Thyroid gland (tissue), 4 donors: ENCODE results near the gene HAS3. TPM values are rescaled to one million over a fixed set of nuclear protein-coding genes. Genes with fewer than 3 reads are reported as not detected.
A peak's percentile ranks its signal among the peaks of the same experiment; 100 is the strongest.

Experiments
- DNase-seq, 2 donors: peaks; one replicate each; pipeline ENCODE4 v3.0.0-alpha.2; 2019
- H3K27ac ChIP-seq, 3 donors: fragments of 200-600 bp; sonication (generic); 1 replicate in 2 of 3; 2 replicates in 1 of 3; pipeline ENCODE4 v1.5.1; 2016 to 2019; ENCODE audit warnings: mild to moderate bottlenecking in 1 of 3, moderate library complexity in 1 of 3
- H3K27me3 ChIP-seq: fragments of 200-600 bp; sonication (generic); one replicate; pipeline ENCODE4 v1.5.1; 2019
- H3K36me3 ChIP-seq, 2 donors: fragments of 200-600 bp; sonication (generic); one replicate each; pipeline ENCODE4 v1.5.1; 2016 to 2019
- H3K4me1 ChIP-seq, 2 donors: fragments of 200-600 bp; sonication (generic); one replicate each; pipeline ENCODE4 v1.5.1; 2017 to 2019
- H3K4me3 ChIP-seq, 3 donors: fragments of 200-600 bp; sonication (generic); replicated peaks in 1 of 3; 1 replicate in 2 of 3; 2 replicates in 1 of 3; pipeline ENCODE4 v1.5.1; 2016; ENCODE audit warnings: mild to moderate bottlenecking in 1 of 3
- H3K9me3 ChIP-seq: fragments of 200-600 bp; sonication (generic); one replicate; pipeline ENCODE4 v1.5.1; 2017
- POLR2A ChIP-seq, 2 donors: fragments of 450-650 bp; IDR thresholded peaks; one replicate each; pipeline ENCODE4 v1.6.1; 2017; ENCODE audit warnings: antibody characterized with exemption in 2 of 2, mild to moderate bottlenecking in 2 of 2, moderate library complexity in 1 of 2
- WGBS, 2 donors: methylation state at CpG; one replicate each; pipeline ENCODE4 v1.1.5; 2017; 5-methylcytosine and 5-hydroxymethylcytosine counted together
- intact Hi-C: fragments of 100-400 bp; cut with DNase I; formaldehyde crosslinking; loops from one replicate; pipeline ENCODE4 v1.15.1; 2023
- total RNA-seq, 4 donors: library from RNA; depleted of rRNA; stranded (reverse); fragments of >200 nt; gene quantifications; one replicate each; pipeline ENCODE4 v1.2.3, GENCODE V29; 2016
- TF ChIP-seq, protein P1 (sequence below), 6 experiments: fragments of 200-600 bp in 3 of 6; fragments of 450-650 bp in 3 of 6; sonication (generic) in 3 of 6; IDR thresholded peaks; one replicate each; pipeline ENCODE4 v1.5.1; 2016 to 2019; ENCODE audit warnings: antibody characterized with exemption in 6 of 6, mild to moderate bottlenecking in 2 of 6, inconsistent platforms in 1 of 6, moderate library complexity in 1 of 6

Gene HAS3
- total RNA-seq, 4 donors from 2014 or later, result 3.5 to 9.1 (median 7.5) TPM

- WGBS, 2 donors, result 94 to 100% methylated on average over 2 of the region's 2 CpGs
- Histone ChIP-seq H3K27me3 (no peaks in the 10 kb centered on the region), H3K9me3 (no peaks in the 10 kb centered on the region), H3K27ac (peak overlapping the region; percentile 32 to 75 (median 57)), H3K4me3 (no peak overlapping the region), H3K36me3 (no peaks in the 10 kb centered on the region), H3K4me1 (peaks cover 4 to 24% of the 10 kb centered on the region in 2 donors)
- no peak for TF ChIP-seq POLR2A (IDR thresholded peaks at IDR 0.05)
- TF ChIP-seq, protein P1, sequence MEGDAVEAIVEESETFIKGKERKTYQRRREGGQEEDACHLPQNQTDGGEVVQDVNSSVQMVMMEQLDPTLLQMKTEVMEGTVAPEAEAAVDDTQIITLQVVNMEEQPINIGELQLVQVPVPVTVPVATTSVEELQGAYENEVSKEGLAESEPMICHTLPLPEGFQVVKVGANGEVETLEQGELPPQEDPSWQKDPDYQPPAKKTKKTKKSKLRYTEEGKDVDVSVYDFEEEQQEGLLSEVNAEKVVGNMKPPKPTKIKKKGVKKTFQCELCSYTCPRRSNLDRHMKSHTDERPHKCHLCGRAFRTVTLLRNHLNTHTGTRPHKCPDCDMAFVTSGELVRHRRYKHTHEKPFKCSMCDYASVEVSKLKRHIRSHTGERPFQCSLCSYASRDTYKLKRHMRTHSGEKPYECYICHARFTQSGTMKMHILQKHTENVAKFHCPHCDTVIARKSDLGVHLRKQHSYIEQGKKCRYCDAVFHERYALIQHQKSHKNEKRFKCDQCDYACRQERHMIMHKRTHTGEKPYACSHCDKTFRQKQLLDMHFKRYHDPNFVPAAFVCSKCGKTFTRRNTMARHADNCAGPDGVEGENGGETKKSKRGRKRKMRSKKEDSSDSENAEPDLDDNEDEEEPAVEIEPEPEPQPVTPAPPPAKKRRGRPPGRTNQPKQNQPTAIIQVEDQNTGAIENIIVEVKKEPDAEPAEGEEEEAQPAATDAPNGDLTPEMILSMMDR (IDR thresholded peaks at IDR 0.05), result no peak
- intact Hi-C loops, result no loop called here
- DNase-seq, result no peak
These were observed 41.2 kb upstream of the HAS3 start for GRCh38 chr16:69064124-69064763.

DNA sequence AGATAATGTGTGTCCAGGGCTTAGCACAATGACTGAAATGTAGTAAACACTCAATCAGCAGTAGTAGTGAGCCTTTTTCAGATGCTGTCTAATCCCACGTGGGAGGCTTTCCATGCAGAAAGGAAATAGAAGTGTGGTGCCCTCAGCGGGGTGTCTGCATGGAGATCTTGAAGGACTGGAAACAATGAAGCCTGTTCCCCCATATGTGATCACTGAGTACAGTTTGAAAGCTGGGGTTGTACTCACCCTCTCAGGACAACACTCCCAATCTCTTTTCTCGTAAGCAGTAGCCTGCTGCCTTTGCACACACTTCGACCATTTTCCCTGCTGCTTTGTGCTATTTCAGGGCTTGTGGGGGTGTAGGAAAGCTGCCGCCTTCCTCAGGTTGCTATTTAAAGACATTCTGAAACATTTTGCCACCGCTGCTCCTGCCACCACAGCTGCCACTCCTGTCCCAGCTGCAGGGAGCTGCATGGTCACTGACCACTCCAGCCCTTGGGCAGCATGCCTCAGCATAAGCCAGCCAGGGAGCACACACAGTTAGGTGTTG is 40.6 kb upstream of the HAS3 start:
- Histone ChIP-seq H3K9me3 (no peaks in the 10 kb centered on the region), H3K27me3 (no peaks in the 10 kb centered on the region), H3K27ac (peak overlapping the region; percentile 32 to 75 (median 57)), H3K36me3 (no peaks in the 10 kb centered on the region), H3K4me1 (peaks cover 4 to 24% of the 10 kb centered on the region in 2 donors), H3K4me3 (no peak overlapping the region)
- intact Hi-C loops, result no loop called here
- peak; percentile 77 to 86 for DNase-seq
- no peak for TF ChIP-seq POLR2A (IDR thresholded peaks at IDR 0.05)
- TF ChIP-seq, protein P1 (IDR thresholded peaks at IDR 0.05), result no peak
- 28 to 34% methylated on average over 6 of the region's 6 CpGs for WGBS, 2 donors

DNA sequence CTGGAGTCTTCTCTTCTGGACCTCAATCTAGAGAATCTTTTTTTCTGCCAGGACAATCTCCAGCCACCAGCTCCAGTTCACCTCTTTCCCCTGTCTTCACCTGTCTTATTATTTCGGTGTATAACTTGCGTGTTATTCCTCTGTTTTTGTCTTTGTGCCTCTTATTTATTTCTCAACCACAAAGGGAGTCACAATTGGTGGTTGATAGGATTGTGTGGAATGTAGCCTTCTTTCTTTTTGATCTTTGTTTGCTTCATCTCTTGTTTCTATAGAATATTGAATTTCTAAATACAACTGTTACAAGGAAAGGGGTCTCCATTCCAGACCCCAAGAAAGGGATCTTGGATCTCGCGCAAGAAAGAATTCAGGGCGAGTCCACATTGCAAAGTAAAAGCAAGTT is 35.9 kb upstream of the HAS3 start:
- WGBS, 2 donors, result 97% methylated on average over 5 of the region's 5 CpGs
- DNase-seq, result no peak
- intact Hi-C loops, result no loop called here

DNA sequence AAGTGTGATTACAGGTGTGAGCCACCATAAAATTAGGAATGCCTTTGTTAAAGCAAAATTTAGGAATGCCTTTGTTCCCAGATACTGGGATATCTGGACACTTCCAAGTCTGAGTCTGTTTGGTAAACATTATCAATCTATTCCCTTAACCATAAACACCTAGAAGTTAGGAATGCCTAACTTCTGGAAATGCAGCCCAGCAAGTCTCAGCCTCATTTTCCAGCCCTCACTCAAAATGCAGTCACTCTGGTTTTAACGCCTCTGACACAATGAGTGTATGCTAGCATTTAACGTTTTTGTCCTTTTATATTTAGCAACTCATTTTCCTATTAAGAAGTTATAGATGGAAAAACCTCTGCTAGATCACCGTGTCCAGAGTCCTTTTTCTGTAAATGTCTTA is 34.4 kb upstream of the HAS3 start:
- Histone ChIP-seq H3K27ac (peak overlapping the region; percentile 91 to 93 (median 91)), H3K27me3 (no peaks in the 10 kb centered on the region), H3K4me3 (no peak overlapping the region), H3K36me3 (no peaks in the 10 kb centered on the region), H3K9me3 (no peaks in the 10 kb centered on the region), H3K4me1 (peaks cover 20 to 29% of the 10 kb centered on the region in 2 donors)
- TF ChIP-seq, protein P1 (IDR thresholded peaks at IDR 0.05), result no peak
- no peak for TF ChIP-seq POLR2A (IDR thresholded peaks at IDR 0.05)
- no peak for DNase-seq
- intact Hi-C loops, result loop anchor here (10.0 kb wide), 1 partner anchor 86 kb away; no protein-coding TSS in a partner anchor
- 68 to 71% methylated on average over 3 of the region's 3 CpGs for WGBS, 2 donors

More for the DNA sequence above, 35.9 kb upstream of the HAS3 start:
- no peak for TF ChIP-seq POLR2A (IDR thresholded peaks at IDR 0.05)
- TF ChIP-seq, protein P1 (IDR thresholded peaks at IDR 0.05), result no peak
- Histone ChIP-seq H3K4me3 (no peak overlapping the region), H3K9me3 (no peaks in the 10 kb centered on the region), H3K36me3 (no peaks in the 10 kb centered on the region), H3K4me1 (peaks cover 20 to 39% of the 10 kb centered on the region in 2 donors), H3K27me3 (no peaks in the 10 kb centered on the region), H3K27ac (peak overlapping the region in 2 of 3 donors; percentile 23 to 32)

GRCh38 chr16:69072640-69072974 is 32.8 kb upstream of the HAS3 start:
- TF ChIP-seq, protein P1 (IDR thresholded peaks at IDR 0.05), result no peak
- no peak for TF ChIP-seq POLR2A (IDR thresholded peaks at IDR 0.05)
- Histone ChIP-seq H3K4me1 (peaks cover 29 to 34% of the 10 kb centered on the region in 2 donors), H3K27ac (peak overlapping the region; percentile 91 to 93 (median 91)), H3K4me3 (no peak overlapping the region), H3K9me3 (no peaks in the 10 kb centered on the region), H3K36me3 (no peaks in the 10 kb centered on the region), H3K27me3 (no peaks in the 10 kb centered on the region)
- intact Hi-C loops, result loop anchor here (10.0 kb wide), 1 partner anchor 88 kb away; no protein-coding TSS in a partner anchor
- WGBS, 2 donors, result 26% methylated on average over 2 of the region's 2 CpGs
- peak; percentile 51 to 59 for DNase-seq
